ENCODE measurements around the gene PHOSPHO1.

GRCh38 chr17:49216953-49217650 is 13.5 kb downstream of the PHOSPHO1 start:
- TF ChIP-seq CTCF (IDR thresholded peaks at IDR 0.05 in 4 of 5, conservative IDR thresholded peaks at IDR 0.05 in 1 of 5), result no peak
- TF ChIP-seq POLR2A (IDR thresholded peaks at IDR 0.05), result no peak

Data from gastrocnemius medialis (tissue), 4 donors.